Transverse colon (tissue), 4 donors: ENCODE results near the gene ZFHX2. TPM values are rescaled to one million over a fixed set of nuclear protein-coding genes. Genes with fewer than 3 reads are reported as not detected.

Experiments used
- DNase-seq: peaks from one replicate; pipeline ENCODE4 v3.0.0-alpha.2; 2019
- H3K27ac ChIP-seq, 4 donors: fragments of 200-600 bp; sonication (generic); 2 replicates each; pipeline ENCODE4 v1.5.1; 2016 to 2018; ENCODE audit warnings: inconsistent platforms in 4 of 4
- H3K27me3 ChIP-seq: fragments of 200-600 bp; sonication (generic); 2 replicates; pipeline ENCODE4 v1.5.1; 2017; ENCODE audit warnings: inconsistent platforms
- H3K36me3 ChIP-seq, 4 donors: fragments of 200-600 bp; sonication (generic); 2 replicates each; pipeline ENCODE4 v1.5.1; 2017 to 2019; ENCODE audit warnings: inconsistent platforms in 4 of 4
- H3K4me1 ChIP-seq, 4 donors: fragments of 200-600 bp; sonication (generic); 2 replicates each; pipeline ENCODE4 v1.5.1; 2017 to 2020; ENCODE audit warnings: inconsistent platforms in 4 of 4
- H3K4me3 ChIP-seq, 4 donors: fragments of 200-600 bp; sonication (generic); 1 replicate in 1 of 4; 2 replicates in 3 of 4; pipeline versions ENCODE4 v1.5.1 to v1.6.1; 2017 to 2019; ENCODE audit warnings: inconsistent platforms in 4 of 4
- H3K9me3 ChIP-seq, 2 donors: fragments of 200-600 bp; sonication (generic); 2 replicates each; pipeline ENCODE4 v1.5.1; 2017 to 2019; ENCODE audit warnings: inconsistent platforms in 2 of 2
- EP300 ChIP-seq: sonication (generic); formaldehyde crosslinking; IDR thresholded peaks from one replicate; pipeline ENCODE4 v1.6.1; 2017; ENCODE audit warnings: antibody characterized with exemption, low read depth
- POLR2A ChIP-seq: fragments of 450-650 bp; IDR thresholded peaks from one replicate; pipeline ENCODE4 v1.6.1; 2016; ENCODE audit warnings: antibody characterized with exemption, mild to moderate bottlenecking, moderate library complexity
- POLR2AphosphoS5 ChIP-seq, 3 donors: sonication (generic); formaldehyde crosslinking; IDR thresholded peaks; one replicate each; pipeline ENCODE4 v1.6.1; 2016; ENCODE audit warnings: antibody characterized with exemption in 3 of 3
- WGBS, 2 donors: methylation state at CpG; one replicate each; pipeline ENCODE4 v1.1.5; 2018; ENCODE audit warnings: low coverage in 1 of 2; 5-methylcytosine and 5-hydroxymethylcytosine counted together
- in situ Hi-C, 4 donors: fragments of 200-750 bp; cut with MboI; loops; one replicate each; pipeline versions ENCODE4 v1.15.0 to v1.15.1; 2017; ENCODE audit warnings: low sequenced_read_pairs in 3 of 4, low pct_ligation_motif_present in 1 of 4, low pct_unique_long_range_greater_than_20kb in 1 of 4
- intact Hi-C: fragments of 100-400 bp; cut with DNase I; formaldehyde crosslinking; loops from one replicate; pipeline ENCODE4 v1.15.1; 2023; ENCODE audit warnings: low total_unique reads
- total RNA-seq, 4 donors: library from RNA; depleted of rRNA; stranded (reverse); fragments of >200 nt; gene quantifications; one replicate each; pipeline ENCODE4 v1.1.0, GENCODE V29; 2016
- TF ChIP-seq, protein P1 (sequence below), 5 experiments: fragments of 200-600 bp in 3 of 5; fragments of 450-650 bp in 2 of 5; sonication (generic) in 3 of 5; IDR thresholded peaks; 1 replicate in 2 of 5; 2 replicates in 3 of 5; pipeline ENCODE4 v1.5.1; 2016 to 2017; ENCODE audit warnings: antibody characterized with exemption in 5 of 5, inconsistent platforms in 3 of 5, mild to moderate bottlenecking in 2 of 5, moderate library complexity in 1 of 5

Gene ZFHX2
- total RNA-seq, 4 donors from 2014 or later = 0.20 to 1.1 (median 0.68) TPM

GRCh38 chr14:23573384-23574015, 21.9 kb upstream of the ZFHX2 start:
- no peak overlapping the region for H3K27ac ChIP-seq
- in situ Hi-C loops = loop anchor here in 2 of 4 donors (25.0 kb wide), 1 partner anchor 236 kb away; no protein-coding TSS in a partner anchor
- H3K4me1 ChIP-seq = peaks cover 4 to 19% (median 18%) of the 10 kb centered on the region in 4 donors
- WGBS, 2 donors = 61 to 66% methylated on average over 2 to 5 of the region's 5 CpGs
- H3K4me3 ChIP-seq = no peak overlapping the region
- TF ChIP-seq EP300 (no peak), POLR2A (no peak), POLR2AphosphoS5 (IDR thresholded peaks at IDR 0.05) (no peak)
- TF ChIP-seq, protein P1, sequence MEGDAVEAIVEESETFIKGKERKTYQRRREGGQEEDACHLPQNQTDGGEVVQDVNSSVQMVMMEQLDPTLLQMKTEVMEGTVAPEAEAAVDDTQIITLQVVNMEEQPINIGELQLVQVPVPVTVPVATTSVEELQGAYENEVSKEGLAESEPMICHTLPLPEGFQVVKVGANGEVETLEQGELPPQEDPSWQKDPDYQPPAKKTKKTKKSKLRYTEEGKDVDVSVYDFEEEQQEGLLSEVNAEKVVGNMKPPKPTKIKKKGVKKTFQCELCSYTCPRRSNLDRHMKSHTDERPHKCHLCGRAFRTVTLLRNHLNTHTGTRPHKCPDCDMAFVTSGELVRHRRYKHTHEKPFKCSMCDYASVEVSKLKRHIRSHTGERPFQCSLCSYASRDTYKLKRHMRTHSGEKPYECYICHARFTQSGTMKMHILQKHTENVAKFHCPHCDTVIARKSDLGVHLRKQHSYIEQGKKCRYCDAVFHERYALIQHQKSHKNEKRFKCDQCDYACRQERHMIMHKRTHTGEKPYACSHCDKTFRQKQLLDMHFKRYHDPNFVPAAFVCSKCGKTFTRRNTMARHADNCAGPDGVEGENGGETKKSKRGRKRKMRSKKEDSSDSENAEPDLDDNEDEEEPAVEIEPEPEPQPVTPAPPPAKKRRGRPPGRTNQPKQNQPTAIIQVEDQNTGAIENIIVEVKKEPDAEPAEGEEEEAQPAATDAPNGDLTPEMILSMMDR (IDR thresholded peaks at IDR 0.05) = no peak
- no peaks in the 10 kb centered on the region for H3K36me3 ChIP-seq
- H3K27me3 ChIP-seq = peaks cover 46% of the 10 kb centered on the region
- intact Hi-C loops = no loop called here
- H3K9me3 ChIP-seq = no peaks in the 10 kb centered on the region
- DNase-seq = no peak

DNA sequence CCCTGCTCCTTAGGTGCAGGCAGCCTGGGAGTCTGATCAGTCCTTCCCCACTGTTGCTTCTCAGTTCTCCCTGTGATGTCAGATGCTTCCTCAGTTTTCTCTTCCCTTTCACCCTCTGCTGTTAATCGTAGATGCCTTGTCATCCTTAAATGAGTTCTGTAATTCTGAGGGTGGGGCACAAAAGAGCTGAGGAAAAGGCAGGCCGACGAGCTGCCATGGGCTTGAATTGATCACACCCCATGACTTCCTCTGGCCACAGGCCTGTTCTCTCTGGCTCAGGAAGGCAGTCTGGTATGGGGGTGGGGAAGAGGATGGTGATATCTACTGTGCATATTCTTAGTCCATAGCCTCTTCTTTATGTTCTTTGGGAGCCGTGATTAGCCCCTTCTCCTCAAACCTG, 21.3 kb upstream of the ZFHX2 start:
- Histone ChIP-seq H3K36me3 (no peaks in the 10 kb centered on the region), H3K27me3 (peaks cover 40% of the 10 kb centered on the region), H3K4me3 (no peak overlapping the region), H3K9me3 (no peaks in the 10 kb centered on the region), H3K27ac (no peak overlapping the region), H3K4me1 (peaks cover 5 to 26% (median 23%) of the 10 kb centered on the region in 4 donors)
- in situ Hi-C loops (loop anchor here in 2 of 4 donors (25.0 kb wide), 1 partner anchor 236 kb away; no protein-coding TSS in a partner anchor), intact Hi-C loops (no loop called here)
- TF ChIP-seq EP300 (no peak), POLR2A (no peak), POLR2AphosphoS5 (IDR thresholded peaks at IDR 0.05) (no peak)
- TF ChIP-seq, protein P1 (IDR thresholded peaks at IDR 0.05) = no peak
- 40 to 48% methylated on average over 2 to 4 of the region's 4 CpGs for WGBS, 2 donors
- DNase-seq = no peak

- peaks cover 8 to 25% (median 23%) of the 10 kb centered on the region in 4 donors for H3K4me1 ChIP-seq
- H3K36me3 ChIP-seq = no peaks in the 10 kb centered on the region
- 68% methylated on average over 4 of the region's 4 CpGs; no CpG with 5 or more reads in 1 of the 2 donors for WGBS, 2 donors
- in situ Hi-C loops = loop anchor here in 2 of 4 donors (25.0 kb wide), 1 partner anchor 235 kb away; no protein-coding TSS in a partner anchor
- TF ChIP-seq EP300 (no peak), POLR2AphosphoS5 (IDR thresholded peaks at IDR 0.05) (no peak), POLR2A (no peak)
- TF ChIP-seq, protein P1 (IDR thresholded peaks at IDR 0.05) = no peak
- no peak overlapping the region for H3K4me3 ChIP-seq
- DNase-seq = no peak
- no peaks in the 10 kb centered on the region for H3K9me3 ChIP-seq
- intact Hi-C loops = no loop called here
- H3K27me3 ChIP-seq = peaks cover 36% of the 10 kb centered on the region
- no peak overlapping the region for H3K27ac ChIP-seq
These were observed 20.9 kb upstream of the ZFHX2 start for GRCh38 chr14:23572524-23572828.

DNA sequence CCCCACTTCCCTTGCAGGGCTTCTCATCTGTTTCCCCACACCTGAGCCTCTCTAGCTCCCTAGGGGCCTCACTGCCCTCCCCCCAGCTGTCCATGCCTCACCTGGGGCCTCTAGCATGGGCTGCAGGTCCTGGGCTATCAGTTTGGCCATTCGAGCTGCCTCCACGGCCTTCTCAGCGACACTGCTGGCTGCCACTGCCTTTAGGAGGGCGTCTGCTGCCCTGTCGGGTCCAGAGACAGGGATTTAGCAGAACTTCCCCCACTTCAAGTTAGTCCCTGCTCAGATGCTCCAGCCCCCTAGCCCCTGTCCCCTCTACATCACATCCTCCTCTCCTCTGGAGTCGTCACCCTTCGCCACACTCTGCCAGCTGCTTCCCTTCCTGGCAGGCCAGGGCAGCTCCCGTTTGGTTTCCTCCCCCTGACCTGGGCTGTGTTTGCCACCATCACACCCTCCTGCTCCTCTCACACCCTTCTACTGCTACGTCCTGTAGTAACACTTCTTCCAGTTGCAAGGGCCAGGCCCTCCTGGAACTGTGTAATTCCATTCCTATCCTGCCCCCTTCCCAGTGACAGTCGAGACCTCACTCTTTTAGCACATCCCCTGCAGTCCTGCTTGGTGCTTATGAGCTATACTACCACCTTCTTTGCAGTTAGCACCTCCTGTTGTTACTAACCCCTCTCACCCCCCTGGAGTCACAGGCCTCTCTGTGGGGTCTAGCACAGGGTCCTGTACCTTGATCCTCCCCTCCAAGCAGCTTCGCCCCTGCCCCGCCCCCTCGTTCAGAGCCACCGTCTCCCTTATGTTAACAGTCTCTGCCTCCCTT, 20.3 kb upstream of the ZFHX2 start:
- no peak overlapping the region for H3K27ac ChIP-seq
- DNase-seq = no peak
- in situ Hi-C loops = loop anchor here in 2 of 4 donors (25.0 kb wide), 1 partner anchor 235 kb away; no protein-coding TSS in a partner anchor

More for the DNA sequence above, 20.3 kb upstream of the ZFHX2 start:
- intact Hi-C loops = no loop called here
- Histone ChIP-seq H3K9me3 (no peaks in the 10 kb centered on the region), H3K27me3 (peaks cover 30% of the 10 kb centered on the region), H3K36me3 (no peaks in the 10 kb centered on the region), H3K4me3 (no peak overlapping the region), H3K4me1 (peaks cover 4 to 22% (median 19%) of the 10 kb centered on the region in 4 donors)
- TF ChIP-seq POLR2AphosphoS5 (IDR thresholded peaks at IDR 0.05) = no peak
- 63 to 67% methylated on average over 4 to 14 of the region's 14 CpGs for WGBS, 2 donors
